ENCODE data around the gene LCTL.

Gene LCTL

GRCh38 chr15:66560856-66561525 lies 4.8 kb downstream of the LCTL start:
- no peaks in the 10 kb centered on the region for H3K79me2 ChIP-seq (ENCODE audit: control insufficient read depth, low read length)

GRCh38 chr15:66558271-66558670 lies 7.5 kb downstream of the LCTL start:
- Histone ChIP-seq H3K4me2 (ENCODE audit: low read length) (no peak overlapping the region), H3K4me1 (ENCODE audit: control insufficient read depth, low read length) (no peaks in the 10 kb centered on the region), H3K36me3 (ENCODE audit: control insufficient read depth, low read length) (no peaks in the 10 kb centered on the region), H3F3A (ENCODE audit: control insufficient read depth, insufficient read depth) (no peaks in the 10 kb centered on the region), H4K20me1 (ENCODE audit: control insufficient read depth, insufficient read depth, low read depth, low read length) (no peaks in the 10 kb centered on the region), H3K9me2 (replicated peaks; ENCODE audit: control insufficient read depth, low read length) (no peaks in the 10 kb centered on the region), H3K79me2 (ENCODE audit: control insufficient read depth, low read length) (no peaks in the 10 kb centered on the region), H3K9me3 (ENCODE audit: control insufficient read depth, insufficient read depth, low read length) (no peaks in the 10 kb centered on the region), H3K4me3 (ENCODE audit: low read length) (no peak overlapping the region), H3K27ac (ENCODE audit: low read depth, low read length) (no peak overlapping the region), H3K27me3 (ENCODE audit: control insufficient read depth, low read length) (no peaks in the 10 kb centered on the region)
- TF ChIP-seq CTCF (IDR thresholded peaks at IDR 0.05; ENCODE audit: low read depth, low read length, poor library complexity, severe bottlenecking), result no peak
- no peak for TF ChIP-seq EZH2phosphoT487 (IDR thresholded peaks at IDR 0.05; ENCODE audit: borderline replicate concordance, low read length)

More at GRCh38 chr15:66560856-66561525, 4.8 kb downstream of the LCTL start:
- no peaks in the 10 kb centered on the region for H4K20me1 ChIP-seq (ENCODE audit: control insufficient read depth, insufficient read depth, low read depth, low read length)
- no peaks in the 10 kb centered on the region for H3K36me3 ChIP-seq (ENCODE audit: control insufficient read depth, low read length)
- TF ChIP-seq EZH2phosphoT487 (IDR thresholded peaks at IDR 0.05; ENCODE audit: borderline replicate concordance, low read length) (no peak), CTCF (IDR thresholded peaks at IDR 0.05; ENCODE audit: low read depth, low read length, poor library complexity, severe bottlenecking) (no peak)
- H3K4me1 ChIP-seq (ENCODE audit: control insufficient read depth, low read length), result no peaks in the 10 kb centered on the region
- H3K27me3 ChIP-seq (ENCODE audit: control insufficient read depth, low read length), result no peaks in the 10 kb centered on the region
- H3K27ac ChIP-seq (ENCODE audit: low read depth, low read length), result no peak overlapping the region
- no peaks in the 10 kb centered on the region for H3K9me3 ChIP-seq (ENCODE audit: control insufficient read depth, insufficient read depth, low read length)
- H3K4me3 ChIP-seq (ENCODE audit: low read length), result no peak overlapping the region
- no peaks in the 10 kb centered on the region for H3K9me2 ChIP-seq (replicated peaks; ENCODE audit: control insufficient read depth, low read length)
- H3F3A ChIP-seq (ENCODE audit: control insufficient read depth, insufficient read depth), result no peaks in the 10 kb centered on the region
- H3K4me2 ChIP-seq (ENCODE audit: low read length), result no peak overlapping the region

GRCh38 chr15:66555685-66556084 lies 10.1 kb downstream of the LCTL start:
- Histone ChIP-seq H3K36me3 (ENCODE audit: control insufficient read depth, low read length) (peaks cover 8% of the 10 kb centered on the region), H3K9me2 (replicated peaks; ENCODE audit: control insufficient read depth, low read length) (no peaks in the 10 kb centered on the region), H3K27ac (ENCODE audit: low read depth, low read length) (no peak overlapping the region), H3K4me2 (ENCODE audit: low read length) (no peak overlapping the region), H3K4me1 (ENCODE audit: control insufficient read depth, low read length) (no peaks in the 10 kb centered on the region), H3K9me3 (ENCODE audit: control insufficient read depth, insufficient read depth, low read length) (no peaks in the 10 kb centered on the region), H3K4me3 (ENCODE audit: low read length) (no peak overlapping the region), H3K27me3 (ENCODE audit: control insufficient read depth, low read length) (no peaks in the 10 kb centered on the region), H3K79me2 (ENCODE audit: control insufficient read depth, low read length) (no peaks in the 10 kb centered on the region), H4K20me1 (ENCODE audit: control insufficient read depth, insufficient read depth, low read depth, low read length) (no peaks in the 10 kb centered on the region), H3F3A (ENCODE audit: control insufficient read depth, insufficient read depth) (no peaks in the 10 kb centered on the region)
- TF ChIP-seq CTCF (IDR thresholded peaks at IDR 0.05; ENCODE audit: low read depth, low read length, poor library complexity, severe bottlenecking) (no peak), EZH2phosphoT487 (IDR thresholded peaks at IDR 0.05; ENCODE audit: borderline replicate concordance, low read length) (no peak)

Measured in DOHH2 (cell line).